EL (cell line): Measurements from ENCODE around the gene COMMD4.

Source experiments
- DNase-seq: peaks from one replicate; pipeline ENCODE4 v3.0.0-alpha.2; 2016

Gene COMMD4

GRCh38 chr15:75357976-75358673, 22.3 kb downstream of the COMMD4 start:
- no peak for DNase-seq

- no peak for DNase-seq
These were observed 23.1 kb downstream of the COMMD4 start for GRCh38 chr15:75358771-75359536.

GRCh38 chr15:75359537-75360250, 23.8 kb downstream of the COMMD4 start:
- DNase-seq: no peak

- no peak for DNase-seq
These were observed 24.5 kb downstream of the COMMD4 start for GRCh38 chr15:75360391-75360790.

- no peak for DNase-seq
These were observed 25.0 kb downstream of the COMMD4 start for GRCh38 chr15:75360856-75361255.

- no peak for DNase-seq
These were observed 25.6 kb downstream of the COMMD4 start for GRCh38 chr15:75361361-75361988.

- no peak for DNase-seq
These were observed 26.3 kb downstream of the COMMD4 start for GRCh38 chr15:75361989-75362641.

GRCh38 chr15:75362642-75363249, 26.9 kb downstream of the COMMD4 start:
- no peak for DNase-seq

GRCh38 chr15:75363786-75364185, 27.9 kb downstream of the COMMD4 start:
- no peak for DNase-seq

- no peak for DNase-seq
These were observed 29.0 kb downstream of the COMMD4 start for GRCh38 chr15:75364881-75365280.

GRCh38 chr15:75366163-75366562, 30.3 kb downstream of the COMMD4 start:
- DNase-seq: no peak

GRCh38 chr15:75367006-75367405, 31.1 kb downstream of the COMMD4 start:
- DNase-seq: no peak

GRCh38 chr15:75367406-75367912, 31.6 kb downstream of the COMMD4 start:
- no peak for DNase-seq

GRCh38 chr15:75367913-75368688, 32.2 kb downstream of the COMMD4 start, which contains the start of gene MAN2C1:
MAN2C1 (minus strand) TSS chr15:75368607; CDS start chr15:75368583, 24 bp downstream.
- peak; percentile 97 for DNase-seq

- peak; percentile 18 for DNase-seq
These were observed 32.9 kb downstream of the COMMD4 start for GRCh38 chr15:75368689-75369239.

GRCh38 chr15:75369897-75370581, 34.2 kb downstream of the COMMD4 start:
- no peak for DNase-seq

- DNase-seq: no peak
These were observed 35.6 kb downstream of the COMMD4 start for GRCh38 chr15:75371486-75371885.

GRCh38 chr15:75371901-75372688, 36.2 kb downstream of the COMMD4 start:
- DNase-seq: no peak

- DNase-seq: no peak
These were observed 44.9 kb downstream of the COMMD4 start for GRCh38 chr15:75380773-75381172.
